NOMO-1 treated with dmso at 0.1 percent for 144 hours (cell line): ENCODE measurements around the gene SGPP1.
"Not testable (repeated sequence)": the region's sequence is repeated elsewhere in the genome, so short reads cannot be mapped to it uniquely, and the experiment has no call there.

Experiments
- DNase-seq: peaks from one replicate; lab custom pipeline; 2025; ENCODE audit not compliant: unreplicated experiment; lab: John Stamatoyannopoulos, UW

Gene SGPP1

GRCh38 chr14:63676615-63677014 is 51.2 kb downstream of the SGPP1 start:
- DNase-seq: no peak

- no peak for DNase-seq
Observed at GRCh38 chr14:63673886-63674497, 53.9 kb downstream of the SGPP1 start.

- no peak for DNase-seq
Observed at GRCh38 chr14:63673255-63673654, 54.6 kb downstream of the SGPP1 start.

GRCh38 chr14:63672417-63673180 is 55.3 kb downstream of the SGPP1 start:
- no peak for DNase-seq

GRCh38 chr14:63671987-63672386 is 55.9 kb downstream of the SGPP1 start:
- no peak for DNase-seq

GRCh38 chr14:63670692-63671091 is 57.2 kb downstream of the SGPP1 start:
- DNase-seq: no peak

- no peak for DNase-seq
Observed at GRCh38 chr14:63666335-63666734, 61.5 kb downstream of the SGPP1 start.

GRCh38 chr14:63663428-63664341 is 64.2 kb downstream of the SGPP1 start:
- no peak for DNase-seq

GRCh38 chr14:63662776-63663175 is 65.1 kb downstream of the SGPP1 start:
- DNase-seq: no peak

- not testable (repeated sequence) for DNase-seq
Observed at GRCh38 chr14:63661881-63662280, 66.0 kb downstream of the SGPP1 start.

GRCh38 chr14:63659726-63660125 is 68.1 kb downstream of the SGPP1 start:
- DNase-seq: no peak

- DNase-seq: peak; percentile 49
Observed at GRCh38 chr14:63656194-63656593, 71.7 kb downstream of the SGPP1 start.

GRCh38 chr14:63654936-63655335 is 72.9 kb downstream of the SGPP1 start:
- DNase-seq: no peak

- DNase-seq: no peak
Observed at GRCh38 chr14:63654346-63654745, 73.5 kb downstream of the SGPP1 start.

GRCh38 chr14:63652406-63652805 is 75.5 kb downstream of the SGPP1 start:
- DNase-seq: no peak

- DNase-seq: no peak
Observed at GRCh38 chr14:63650256-63650952, 77.5 kb downstream of the SGPP1 start.

- no peak for DNase-seq
Observed at GRCh38 chr14:63647696-63648410, 80.0 kb downstream of the SGPP1 start.

- no peak for DNase-seq
Observed at GRCh38 chr14:63644741-63645140, 83.1 kb downstream of the SGPP1 start.

GRCh38 chr14:63642656-63643382 is 85.0 kb downstream of the SGPP1 start:
- DNase-seq: no peak

GRCh38 chr14:63642229-63642611 is 85.6 kb downstream of the SGPP1 start:
- DNase-seq: peak; percentile 87
